ENCODE measurements around the gene DNAJB2.
"Not testable (repeated sequence)": the region's sequence is repeated elsewhere in the genome, so short reads cannot be mapped to it uniquely, and the experiment has no call there.

DNAJB2 gene

DNA sequence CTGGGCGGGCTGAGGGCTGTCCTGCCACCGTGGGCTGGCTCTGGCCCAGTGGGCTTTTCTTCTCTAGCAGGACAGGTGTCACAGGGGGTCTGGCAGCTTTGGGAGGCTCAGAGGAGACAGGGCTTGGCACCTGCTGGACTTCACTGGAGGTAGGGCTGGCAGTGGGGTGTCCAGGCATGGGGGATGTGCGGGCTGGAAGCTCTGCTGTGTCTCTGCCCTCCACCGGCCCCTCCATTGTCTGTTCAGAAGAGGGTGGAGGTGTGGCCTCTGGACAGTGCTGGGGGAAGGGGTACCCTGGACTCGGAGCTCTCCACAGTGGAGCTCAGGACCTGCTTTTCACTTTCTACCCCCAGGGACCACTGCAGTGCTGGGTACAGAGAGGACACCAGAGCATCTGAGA is 20.9 kb downstream of the DNAJB2 start:
- DNase-seq (ENCODE audit: low read depth in 2 of 2) = no peak

- DNase-seq (ENCODE audit: low read depth in 2 of 2) = no peak
Measured at GRCh38 chr2:219302412-219302968, 23.3 kb downstream of the DNAJB2 start.

- DNase-seq (ENCODE audit: low read depth in 2 of 2) = no peak
Measured at GRCh38 chr2:219304223-219304622, 25.1 kb downstream of the DNAJB2 start.

DNA sequence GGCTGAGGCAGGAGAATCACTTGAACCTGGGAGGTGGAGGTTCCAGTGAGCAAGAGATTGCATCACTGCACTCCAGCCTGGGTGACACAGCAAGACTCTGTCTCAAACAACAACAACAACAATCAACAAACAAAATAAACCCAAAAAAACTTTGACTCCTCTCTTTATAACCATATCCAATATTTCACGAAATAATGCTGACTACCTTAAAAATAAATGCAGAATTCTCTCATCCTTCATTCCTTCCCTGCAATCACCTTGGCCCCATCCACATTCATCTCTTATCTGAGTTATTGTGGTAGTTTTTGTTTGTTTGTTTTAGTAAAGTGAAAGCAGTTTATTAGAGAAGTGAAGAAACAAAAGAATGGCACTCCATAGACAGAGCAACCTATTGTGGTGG is 26.9 kb downstream of the DNAJB2 start:
- no peak for DNase-seq (ENCODE audit: low read depth in 2 of 2)

DNA sequence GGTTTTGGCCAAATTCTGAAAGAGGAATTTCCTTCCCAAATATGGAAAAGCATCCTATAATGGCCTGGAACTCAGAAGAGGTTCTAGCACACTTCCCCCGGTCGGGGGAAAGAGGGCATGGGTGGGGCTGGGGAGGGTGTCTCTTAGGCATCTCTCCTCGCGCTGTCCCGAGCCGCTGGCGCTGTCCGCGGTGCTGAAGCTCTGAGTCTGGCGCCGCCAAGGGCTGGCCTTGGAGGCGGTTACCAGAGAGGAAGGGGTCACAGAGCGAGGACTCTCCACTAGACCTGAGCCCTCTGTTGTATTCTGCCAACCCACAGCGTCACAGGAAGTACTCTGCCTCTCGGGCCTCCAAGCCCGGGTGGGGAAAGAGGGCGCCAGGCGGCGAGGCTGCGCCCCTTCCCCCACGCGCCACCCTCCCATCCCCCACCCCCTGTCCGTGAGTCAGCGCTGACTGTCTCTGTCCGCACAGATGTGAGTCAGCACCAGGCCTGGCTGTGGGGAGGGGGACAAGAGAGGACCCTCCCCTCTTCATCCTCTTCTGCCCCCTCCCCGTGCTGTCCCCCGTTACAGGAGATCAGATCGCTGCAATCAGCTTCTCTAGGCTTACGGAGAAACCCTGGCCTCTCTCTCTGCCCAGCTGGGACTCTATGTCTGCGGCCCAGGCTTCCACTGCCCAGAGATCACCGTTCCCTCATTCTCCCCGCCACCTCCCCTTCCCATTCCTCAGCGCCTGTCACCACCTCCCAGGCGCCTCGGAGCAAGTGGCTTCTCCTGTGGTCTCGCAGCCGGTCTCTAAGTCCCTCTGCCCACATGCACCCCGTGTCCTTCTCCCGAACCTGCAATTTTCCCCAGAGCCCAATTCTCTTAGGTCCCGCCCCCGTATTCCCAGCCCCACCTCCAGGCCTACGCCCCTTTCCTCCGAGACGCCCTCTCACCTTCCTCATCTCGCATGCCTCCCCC is 29.3 kb downstream of the DNAJB2 start:
- peak; percentile 32 to 37 for DNase-seq (ENCODE audit: low read depth in 2 of 2)

DNA sequence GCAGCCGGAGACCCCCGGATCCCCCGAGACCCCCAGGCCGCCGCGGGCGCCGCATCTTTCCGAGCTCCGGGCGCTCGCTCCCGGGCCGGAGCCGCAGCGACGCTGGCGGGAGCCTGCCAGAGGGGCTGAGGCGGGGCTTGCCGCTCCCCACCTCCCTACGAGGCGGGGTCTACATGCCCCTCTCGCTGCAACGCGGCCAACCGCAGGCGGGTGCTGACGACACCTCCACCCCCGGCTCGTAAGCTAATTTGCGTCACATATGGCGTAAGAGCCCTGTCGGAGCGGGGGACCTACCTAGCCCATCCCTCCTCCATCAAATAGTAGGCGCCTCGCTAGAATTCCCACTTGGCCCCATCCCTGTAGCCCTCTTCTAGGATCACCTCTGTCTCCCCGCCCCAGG is 30.1 kb downstream of the DNAJB2 start, which contains the start of gene PTPRN:
Gene PTPRN (minus strand): TSS at position 124 of the 400 bp plus-strand sequence. CDS start 69 bp downstream, at position 55.
- DNase-seq (ENCODE audit: low read depth in 2 of 2) = no peak

DNA sequence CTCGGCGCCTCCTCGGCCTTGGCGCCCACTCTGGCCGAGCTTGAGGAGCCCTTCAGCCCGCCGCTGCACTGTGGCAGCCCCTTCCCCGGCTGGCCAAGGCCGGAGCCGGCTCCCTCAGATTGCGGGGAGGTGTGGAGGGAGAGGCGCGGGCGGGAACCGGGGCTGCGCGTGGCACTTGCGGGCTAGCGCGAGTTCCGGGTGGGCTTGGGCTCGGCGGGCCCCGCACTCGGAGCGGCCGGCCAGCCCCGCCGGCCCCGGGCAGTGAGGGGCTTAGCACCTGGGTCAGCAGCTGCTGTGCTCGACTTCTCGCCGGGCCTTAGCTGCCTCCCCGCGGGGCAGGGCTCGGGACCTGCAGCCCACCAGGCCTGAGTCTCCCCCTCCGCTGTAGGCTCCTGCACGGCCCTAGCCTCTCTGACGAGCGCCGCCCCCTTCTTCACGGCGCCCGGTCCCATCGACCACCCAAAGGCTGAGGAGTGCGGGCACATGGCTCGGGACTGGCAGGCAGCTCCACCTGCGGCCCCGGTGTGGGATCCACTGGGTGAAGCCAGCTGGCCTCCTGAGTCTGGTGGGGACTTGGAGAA is 33.6 kb downstream of the DNAJB2 start:
- DNase-seq (ENCODE audit: low read depth in 2 of 2) = not testable (repeated sequence)

DNA sequence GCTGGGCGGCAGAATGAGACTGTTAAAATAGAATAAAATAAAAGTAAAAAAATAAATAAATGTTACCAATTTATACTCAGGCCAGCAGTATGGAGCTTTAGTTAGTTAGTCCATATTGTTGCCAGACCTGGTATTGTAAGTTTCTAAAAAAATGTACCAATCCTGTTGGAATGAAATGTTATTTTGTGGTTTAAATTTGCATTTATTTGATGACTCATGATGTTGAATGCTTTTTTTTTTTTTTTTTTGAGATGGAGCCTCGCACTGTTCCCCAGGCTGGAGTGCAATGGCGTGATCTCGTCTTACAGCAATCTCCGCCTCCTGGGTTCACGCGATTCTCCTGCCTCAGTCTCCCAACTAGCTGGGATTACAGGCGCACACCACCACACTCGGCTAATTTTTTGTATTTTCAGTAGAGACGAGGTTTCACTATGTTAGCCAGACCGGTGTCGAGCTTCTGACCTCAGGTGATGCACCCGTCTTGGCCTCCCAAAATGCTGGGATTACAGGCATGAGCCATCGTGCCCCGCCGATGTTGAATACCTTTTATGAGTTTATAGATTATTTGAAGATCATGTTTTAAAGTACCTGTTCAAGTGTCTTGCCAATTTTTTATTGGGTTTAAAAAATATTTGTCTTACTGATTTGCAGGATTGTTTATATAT is 35.8 kb downstream of the DNAJB2 start:
- no peak for DNase-seq (ENCODE audit: low read depth in 2 of 2)

- DNase-seq (ENCODE audit: low read depth in 2 of 2) = no peak
Measured at GRCh38 chr2:219323434-219323833, 44.3 kb downstream of the DNAJB2 start.

DNA sequence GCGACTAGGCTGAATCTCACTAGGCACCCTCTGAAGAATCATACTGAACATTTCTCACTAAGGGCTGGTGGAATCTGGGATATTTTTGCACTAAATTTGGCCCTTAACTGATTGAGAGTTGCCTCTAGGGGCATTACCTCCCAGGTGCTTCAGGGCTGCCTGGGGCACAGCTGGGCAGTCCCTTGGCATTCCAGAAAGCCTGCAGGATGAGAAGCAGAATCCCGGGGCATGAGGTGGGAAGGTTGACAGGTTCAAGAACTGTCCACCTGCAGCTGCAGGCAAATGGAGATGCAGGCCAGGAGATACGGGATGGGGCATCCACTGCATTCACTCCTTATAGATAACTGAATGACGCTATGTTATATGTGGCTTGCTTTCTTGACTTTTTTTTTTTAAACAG is 46.0 kb downstream of the DNAJB2 start:
- DNase-seq (ENCODE audit: low read depth in 2 of 2) = no peak

GRCh38 chr2:219325657-219326315 is 46.6 kb downstream of the DNAJB2 start:
- no peak for DNase-seq (ENCODE audit: low read depth in 2 of 2)

DNA sequence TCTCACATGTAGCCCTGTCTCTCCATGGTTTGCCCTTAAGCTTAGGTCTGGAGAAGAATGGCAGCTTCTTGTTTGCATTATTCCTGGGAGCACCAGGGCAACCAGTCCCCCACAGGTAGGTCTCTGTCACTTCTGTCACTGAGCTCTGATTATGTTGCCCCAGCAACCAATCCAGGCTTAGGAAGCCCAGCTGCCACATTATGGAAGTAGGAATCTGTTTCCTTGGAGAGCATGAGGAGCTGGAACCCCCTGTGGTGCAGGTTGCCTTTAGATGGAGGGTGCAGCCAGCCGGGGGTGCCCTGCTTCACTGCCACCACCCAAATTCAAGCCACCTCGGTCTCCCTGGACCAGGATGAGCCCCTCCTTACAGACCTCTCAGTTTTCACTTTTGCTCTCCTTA is 48.6 kb downstream of the DNAJB2 start:
- DNase-seq (ENCODE audit: low read depth in 2 of 2) = no peak

DNA sequence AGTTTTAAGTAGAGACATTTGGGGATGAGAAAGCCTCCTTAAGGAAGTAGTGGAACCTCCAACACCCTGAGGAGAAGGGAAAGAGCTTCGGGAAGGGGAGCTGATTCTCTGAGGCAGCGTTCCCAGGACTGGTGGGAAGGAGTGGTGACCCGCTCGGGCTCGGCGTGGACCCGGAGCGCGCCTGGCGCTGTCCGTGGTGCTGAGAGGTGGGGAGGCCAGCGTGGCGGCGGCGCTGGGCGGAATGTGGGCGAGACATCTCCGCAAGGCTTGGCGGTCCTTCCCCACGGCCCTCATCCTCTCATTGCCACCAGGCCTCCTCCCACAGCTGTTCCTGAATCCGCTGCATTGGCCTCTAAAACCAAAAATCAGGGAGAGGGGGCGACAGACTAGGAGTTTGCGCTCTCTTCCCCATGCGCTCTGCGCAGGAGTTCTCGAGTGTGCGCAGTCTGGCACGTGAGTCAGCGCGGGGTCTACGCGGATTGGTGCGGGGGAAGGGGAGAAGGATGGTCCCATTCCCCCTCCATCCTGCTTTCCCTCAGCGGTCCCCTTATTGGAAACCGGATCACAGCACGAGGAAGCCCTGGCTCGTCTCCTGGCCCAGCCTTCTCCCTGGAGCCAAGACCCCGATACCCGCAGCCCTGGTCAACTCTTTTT is 52.5 kb downstream of the DNAJB2 start:
- DNase-seq (ENCODE audit: low read depth in 2 of 2) = peak in 1 of 2 donors; percentile 2

- no peak for DNase-seq (ENCODE audit: low read depth in 2 of 2)
Measured at GRCh38 chr2:219332542-219332941, 53.4 kb downstream of the DNAJB2 start, which contains the start of gene RESP18. Gene RESP18 (minus strand): TSS chr2:219332744.

GRCh38 chr2:219334076-219334475 is 54.9 kb downstream of the DNAJB2 start:
- no peak for DNase-seq (ENCODE audit: low read depth in 2 of 2)

DNA sequence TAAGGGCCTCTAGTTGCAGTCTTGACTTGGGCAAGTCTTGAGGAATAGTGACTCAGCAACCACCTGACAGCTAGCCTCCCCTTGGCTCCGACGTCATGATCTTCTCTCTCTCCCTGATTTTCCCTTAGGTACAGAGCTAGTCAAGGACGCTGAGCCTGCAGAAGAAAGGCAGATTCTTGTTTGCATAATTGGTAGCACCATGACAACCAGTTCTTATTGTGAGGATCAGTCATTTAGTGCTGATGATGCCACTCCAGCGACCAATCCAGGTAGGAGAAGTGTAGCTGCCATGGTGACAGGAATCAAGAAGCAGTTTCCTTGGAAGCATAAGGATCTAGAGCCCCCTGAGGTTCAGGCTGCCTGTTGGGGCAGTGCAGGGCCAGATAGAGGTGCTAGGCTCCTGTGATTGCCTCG is 56.2 kb downstream of the DNAJB2 start:
- no peak for DNase-seq (ENCODE audit: low read depth in 2 of 2)

Measured in stimulated activated CD8-positive, alpha-beta memory T cell treated with anti-CD3 and anti-CD28 coated beads, Interleukin-2, amount 100 ng/mL, for 1 hour (primary cell).